HepG2 (cell line): ENCODE data around the gene MTRR. TPM values are rescaled to one million over a fixed set of nuclear protein-coding genes. Genes with fewer than 3 reads are reported as not detected.
A peak's percentile ranks its signal among the peaks of the same experiment; 100 is the strongest.

ENCODE experiments used
- ATAC-seq: fragments of 200-7000 bp; cut with Tn5 transposase; 3 replicates; pipeline ENCODE4 v1.9.1; 2020; ENCODE audit warnings: mild to moderate bottlenecking, moderate library complexity
- BruUV-seq: library from RNA; stranded (reverse); fragments of 400-500 nt; replicated peaks from 2 replicates; lab custom pipeline; 2021; lab: Mats Ljungman, UMichigan
- CTCF ChIA-PET: fragments of 300-600 bp; formaldehyde crosslinking; extraction: SDS; loops from one replicate; lab custom pipeline; 2021; ENCODE audit warnings: low total read pairs, inconsistent platforms, low intra/inter-chr PET ratio; lab: Yijun Ruan, JAX
- POLR2A ChIA-PET: fragments of 350-600 bp; sonication (Branson Sonifier 250); formaldehyde crosslinking; loops from one replicate; lab custom pipeline; 2020; ENCODE audit warnings: antibody characterized with exemption, inconsistent platforms; lab: Yijun Ruan, JAX
- DNase-seq: peaks from one replicate; pipeline ENCODE4 v3.0.0-alpha.2; 2015; ENCODE audit warnings: low spot score
- FAIRE-seq: peaks from 3 replicates; lab custom pipeline; 2011; peaks lifted over from hg19 to GRCh38; lab: Jason Lieb, UNC
- H2AFZ ChIP-seq: one replicate; pipeline ENCODE4 v1.6.1; 2011; ENCODE audit warnings: low read length, inconsistent platforms
- H3K27ac ChIP-seq: fragments of 300-600 bp; 3 replicates; pipeline ENCODE4 v1.8.0; 2011; ENCODE audit warnings: mixed run types, mild to moderate bottlenecking, mixed read lengths, low read length, inconsistent platforms; ENCODE audit not compliant: insufficient read depth; ENCODE audit errors: extremely low read length
- H3K27me3 ChIP-seq, 2 experiments: fragments of 200-600 bp in 1 of 2; 2 replicates in 1 of 2; 3 replicates in 1 of 2; pipeline versions ENCODE4 v1.6.0 to v1.8.0; 2011; ENCODE audit warnings: low read length in 2 of 2, mild to moderate bottlenecking in 2 of 2, moderate library complexity in 2 of 2, inconsistent platforms in 1 of 2; ENCODE audit not compliant: insufficient read depth in 2 of 2, control insufficient read depth in 1 of 2
- H3K36me3 ChIP-seq, 2 experiments: fragments of 200-600 bp in 1 of 2; replicated peaks in 1 of 2; 2 replicates in 1 of 2; 3 replicates in 1 of 2; pipeline versions ENCODE4 v1.5.1 to v1.8.0; 2011; ENCODE audit warnings: low read length in 2 of 2, inconsistent platforms in 1 of 2; ENCODE audit not compliant: insufficient read depth in 2 of 2, control insufficient read depth in 1 of 2
- H3K4me1 ChIP-seq: 2 replicates; pipeline ENCODE4 v1.5.1; 2012; ENCODE audit warnings: low read length, inconsistent platforms; ENCODE audit not compliant: insufficient read depth
- H3K4me2 ChIP-seq: 2 replicates; pipeline ENCODE4 v1.6.0; 2011; ENCODE audit warnings: low read depth, low read length, inconsistent platforms
- H3K4me3 ChIP-seq, 3 experiments: fragments of 200-600 bp in 1 of 3; sonication (generic), shearing (Covaris generic) in 1 of 3; replicated peaks in 1 of 3; 2 replicates each; pipeline ENCODE4 v1.5.1; 2011 to 2016; ENCODE audit warnings: low read length in 3 of 3, inconsistent platforms in 2 of 3, low read depth in 2 of 3, mild to moderate bottlenecking in 2 of 3, control low read depth in 1 of 3, mixed read lengths in 1 of 3; ENCODE audit not compliant: insufficient read depth in 1 of 3
- H3K79me2 ChIP-seq: one replicate; pipeline ENCODE4 v1.6.1; 2011; ENCODE audit warnings: low read length, inconsistent platforms; ENCODE audit not compliant: insufficient read depth
- H3K9ac ChIP-seq: 2 replicates; pipeline ENCODE4 v1.6.0; 2011; ENCODE audit warnings: mild to moderate bottlenecking, low read depth, low read length, inconsistent platforms; ENCODE audit not compliant: insufficient read depth
- H3K9me3 ChIP-seq: 2 replicates; pipeline ENCODE4 v1.5.1; 2012; ENCODE audit warnings: mild to moderate bottlenecking, low read length
- H4K20me1 ChIP-seq: 2 replicates; pipeline ENCODE4 v1.6.0; 2011; ENCODE audit warnings: inconsistent platforms, mild to moderate bottlenecking, low read length, moderate library complexity; ENCODE audit not compliant: insufficient read depth
- ADNP ChIP-seq: sonication (generic); formaldehyde crosslinking; IDR thresholded peaks from 2 replicates; pipeline ENCODE4 v1.4.0; 2020; ENCODE audit warnings: missing genetic modification reagents
- CREB1 ChIP-seq, 2 experiments: fragments of 450-650 bp in 1 of 2; IDR thresholded peaks; 2 replicates each; pipeline ENCODE4 v1.6.1; 2016 to 2017; ENCODE audit warnings: control low read depth in 1 of 2, mild to moderate bottlenecking in 1 of 2, missing compliant biosample characterization in 1 of 2, missing genetic modification characterization in 1 of 2
- EP300 ChIP-seq, 3 experiments: sonication (generic) in 1 of 3; formaldehyde crosslinking in 1 of 3; IDR thresholded peaks; 2 replicates each; pipeline versions ENCODE4 v1.5.1 to v1.6.1; 2011 to 2020; ENCODE audit warnings: low read depth in 2 of 3, low read length in 2 of 3, borderline replicate concordance in 1 of 3, improper control_type of control experiment in 1 of 3, mild to moderate bottlenecking in 1 of 3, missing genetic modification reagents in 1 of 3, moderate library complexity in 1 of 3
- GATAD2A ChIP-seq: IDR thresholded peaks from 2 replicates; pipeline ENCODE4 v1.6.1; 2016
- STAG1 ChIP-seq: sonication (generic); formaldehyde crosslinking; IDR thresholded peaks from 2 replicates; pipeline ENCODE4 v1.4.0; 2020; ENCODE audit warnings: missing genetic modification reagents
- ZNF232 ChIP-seq: sonication (generic); formaldehyde crosslinking; IDR thresholded peaks from 2 replicates; pipeline ENCODE4 v1.4.0; 2020; ENCODE audit warnings: missing genetic modification reagents, borderline replicate concordance
- ZNF354B ChIP-seq: sonication (generic); formaldehyde crosslinking; IDR thresholded peaks from 2 replicates; pipeline ENCODE4 v1.8.0; 2022; ENCODE audit warnings: mild to moderate bottlenecking, missing genetic modification reagents
- ZNF614 ChIP-seq: IDR thresholded peaks from 2 replicates; pipeline ENCODE4 v1.6.1; 2018; ENCODE audit warnings: missing biosample characterization, missing genetic modification reagents, inconsistent platforms, borderline replicate concordance
- ZNF782 ChIP-seq: sonication (generic); formaldehyde crosslinking; IDR thresholded peaks from 2 replicates; pipeline ENCODE4 v1.4.0; 2020; ENCODE audit warnings: missing genetic modification reagents, mild to moderate bottlenecking, borderline replicate concordance
- WGBS: methylation state at CpG from one replicate; pipeline ENCODE4 v1.1.6; 2017; ENCODE audit warnings: low lambda C conversion rate; 5-methylcytosine and 5-hydroxymethylcytosine counted together
- in situ Hi-C: cut with HindIII; loops from 2 replicates; pipeline ENCODE4 v1.10.0; 2017; ENCODE audit warnings: low pct_unique_long_range_greater_than_20kb; ENCODE audit not compliant: extremely low pct_ligation_motif_present
- intact Hi-C: fragments of 100-400 bp; cut with micrococcal nuclease; formaldehyde crosslinking; loops from one replicate; pipeline ENCODE4 v1.10.0; 2022; ENCODE audit not compliant: unreplicated experiment
- polyA plus RNA-seq, 8 experiments: library from polyadenylated mRNA; depleted of rRNA in 3 of 8; stranded (reverse) in 7 of 8; unstranded in 1 of 8; fragments of >200 nt; fragmentation: Illumina TruSeq in 4 of 8; extraction: Trizol in 4 of 8; gene quantifications; 2 replicates each; pipeline versions ENCODE4 v1.2.1 to v1.2.3, GENCODE V29; 2011 to 2016; ENCODE audit warnings: low read depth in 4 of 8, missing spikeins in 1 of 8, mixed read lengths in 1 of 8; ENCODE audit not compliant: insufficient read depth in 1 of 8
- total RNA-seq, 5 experiments: library from RNA; depleted of rRNA; stranded (reverse); fragments of >200 nt; fragmentation: Illumina TruSeq; extraction: Trizol; gene quantifications; 2 replicates each; pipeline ENCODE4 v1.2.3, GENCODE V29; 2016; ENCODE audit warnings: low read depth in 1 of 5
- TF ChIP-seq, protein P1 (sequence below): sonication (generic); formaldehyde crosslinking; IDR thresholded peaks from 2 replicates; pipeline ENCODE4 v1.8.1; 2023; ENCODE audit warnings: mild to moderate bottlenecking, missing genetic modification reagents, borderline replicate concordance
- TF ChIP-seq, protein P2 (sequence below): sonication (generic); formaldehyde crosslinking; IDR thresholded peaks from 2 replicates; pipeline ENCODE4 v1.9.0; 2021; ENCODE audit warnings: missing genetic modification reagents, mild to moderate bottlenecking, borderline replicate concordance
- TF ChIP-seq, protein P3 (sequence below): IDR thresholded peaks from 2 replicates; pipeline ENCODE4 v1.6.1; 2012; ENCODE audit warnings: low read depth, low read length, improper control_type of control experiment
- TF ChIP-seq, protein P4 (sequence below): sonication (generic); formaldehyde crosslinking; IDR thresholded peaks from 2 replicates; pipeline ENCODE4 v1.4.0; 2020; ENCODE audit warnings: missing genetic modification reagents

MTRR gene
- total and polyA plus RNA-seq, 2 of the 13 experiments (the other 11 are each of a cell fraction or from before 2014, with no cell fraction given) = 39.2 to 59.2 TPM

DNA sequence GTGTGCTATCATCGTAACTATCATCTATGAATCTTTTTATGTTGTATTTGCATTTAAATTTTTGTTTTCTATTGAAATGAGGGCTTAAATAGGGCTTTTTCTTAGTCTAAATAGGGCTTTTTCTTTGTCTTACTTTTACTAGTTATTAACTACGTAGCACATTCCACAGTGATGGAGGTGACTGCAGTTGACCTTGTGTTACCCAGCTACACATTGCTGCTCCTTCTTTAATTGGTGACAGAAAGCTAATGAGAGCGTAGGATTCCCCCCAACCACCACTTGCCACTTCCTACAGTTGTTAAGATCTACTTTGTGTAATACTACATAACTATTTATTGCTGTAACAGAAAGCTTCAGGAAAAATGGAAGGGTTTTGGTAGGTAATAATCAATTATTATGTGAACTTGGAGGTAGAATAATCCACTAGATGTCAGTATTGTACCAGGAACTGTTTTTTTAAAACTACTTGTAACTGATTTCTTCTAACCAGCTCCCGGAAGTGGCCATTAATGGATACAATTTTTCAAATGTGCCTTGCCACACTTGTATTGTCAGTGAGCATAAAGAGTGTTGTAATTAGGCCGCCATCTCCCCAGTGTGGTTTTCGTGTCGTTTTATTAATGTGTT is 18.0 kb downstream of the MTRR start:
- peaks cover 25 to 76% of the 10 kb centered on the region in 2 experiments for H3K36me3 ChIP-seq
- POLR2A ChIA-PET = interaction anchor here (1.0 kb wide), 1 partner anchor 19 kb away, joined by 3 read pairs; the partner anchor contains the start of genes FASTKD3 and MTRR
- FAIRE-seq (no peak), ATAC-seq (peak; percentile 35; the same call in 1 of the 3 replicates), DNase-seq (peak; percentile 20)
- no peak overlapping the region for H3K4me2 ChIP-seq
- H3K9me3 ChIP-seq = no peaks in the 10 kb centered on the region
- 90% methylated on average over 7 of the region's 7 CpGs for WGBS
- BruUV-seq = no TSS peak
- intact Hi-C loops (loop anchor here (5.0 kb wide), 1 partner anchor 1320 kb away; no protein-coding TSS in a partner anchor), in situ Hi-C loops (no loop called here)
- CTCF ChIA-PET = interaction anchor here (0.7 kb wide), 1 partner anchor 41 kb away, joined by 3 read pairs; no protein-coding TSS in a partner anchor
- H4K20me1 ChIP-seq = no peaks in the 10 kb centered on the region
- H3K4me3 ChIP-seq = no peak overlapping the region
- peaks cover 3% of the 10 kb centered on the region for H3K79me2 ChIP-seq
- no peak overlapping the region for H2AFZ ChIP-seq
- H3K27ac ChIP-seq = no peak overlapping the region
- no peaks in the 10 kb centered on the region for H3K27me3 ChIP-seq
- H3K4me1 ChIP-seq = no peaks in the 10 kb centered on the region
- no peak overlapping the region for H3K9ac ChIP-seq
- TF ChIP-seq STAG1 (CRISPR knock-in tag) (peak; percentile 43), ZNF232 (no peak), ZNF782 (CRISPR knock-in tag) (no peak), ZNF354B (no peak), CREB1 (IDR thresholded peaks at IDR 0.05) (no peak), CREB1 (CRISPR knock-in tag; IDR thresholded peaks at IDR 0.05) (no peak), ZNF614 (CRISPR knock-in tag) (no peak), EP300 (IDR thresholded peaks at IDR 0.05; ENCODE audit: low read depth in 2 of 2, low read length in 2 of 2) (no peak), EP300 (CRISPR knock-in tag; IDR thresholded peaks at IDR 0.05; ENCODE audit: borderline replicate concordance) (no peak), ADNP (CRISPR knock-in tag) (no peak), GATAD2A (CRISPR knock-in tag) (no peak)
- TF ChIP-seq, protein P1, sequence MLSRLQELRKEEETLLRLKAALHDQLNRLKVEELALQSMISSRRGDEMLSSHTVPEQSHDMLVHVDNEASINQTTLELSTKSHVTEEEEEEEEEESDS (CRISPR knock-in tag) = no peak
- TF ChIP-seq, protein P2, sequence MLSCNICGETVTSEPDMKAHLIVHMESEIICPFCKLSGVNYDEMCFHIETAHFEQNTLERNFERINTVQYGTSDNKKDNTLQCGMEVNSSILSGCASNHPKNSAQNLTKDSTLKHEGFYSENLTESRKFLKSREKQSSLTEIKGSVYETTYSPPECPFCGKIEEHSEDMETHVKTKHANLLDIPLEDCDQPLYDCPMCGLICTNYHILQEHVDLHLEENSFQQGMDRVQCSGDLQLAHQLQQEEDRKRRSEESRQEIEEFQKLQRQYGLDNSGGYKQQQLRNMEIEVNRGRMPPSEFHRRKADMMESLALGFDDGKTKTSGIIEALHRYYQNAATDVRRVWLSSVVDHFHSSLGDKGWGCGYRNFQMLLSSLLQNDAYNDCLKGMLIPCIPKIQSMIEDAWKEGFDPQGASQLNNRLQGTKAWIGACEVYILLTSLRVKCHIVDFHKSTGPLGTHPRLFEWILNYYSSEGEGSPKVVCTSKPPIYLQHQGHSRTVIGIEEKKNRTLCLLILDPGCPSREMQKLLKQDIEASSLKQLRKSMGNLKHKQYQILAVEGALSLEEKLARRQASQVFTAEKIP (CRISPR knock-in tag) = no peak
- TF ChIP-seq, protein P3, sequence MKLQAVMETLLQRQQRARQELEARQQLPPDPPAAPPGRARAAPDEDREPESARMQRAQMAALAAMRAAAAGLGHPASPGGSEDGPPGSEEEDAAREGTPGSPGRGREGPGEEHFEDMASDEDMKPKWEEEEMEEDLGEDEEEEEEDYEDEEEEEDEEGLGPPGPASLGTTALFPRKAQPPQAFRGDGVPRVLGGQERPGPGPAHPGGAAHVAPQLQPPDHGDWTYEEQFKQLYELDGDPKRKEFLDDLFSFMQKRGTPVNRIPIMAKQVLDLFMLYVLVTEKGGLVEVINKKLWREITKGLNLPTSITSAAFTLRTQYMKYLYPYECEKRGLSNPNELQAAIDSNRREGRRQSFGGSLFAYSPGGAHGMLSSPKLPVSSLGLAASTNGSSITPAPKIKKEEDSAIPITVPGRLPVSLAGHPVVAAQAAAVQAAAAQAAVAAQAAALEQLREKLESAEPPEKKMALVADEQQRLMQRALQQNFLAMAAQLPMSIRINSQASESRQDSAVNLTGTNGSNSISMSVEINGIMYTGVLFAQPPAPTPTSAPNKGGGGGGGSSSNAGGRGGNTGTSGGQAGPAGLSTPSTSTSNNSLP = 0 out of 2 replicates have a peak, but pooled peaks have one; percentile 22
- TF ChIP-seq, protein P4, sequence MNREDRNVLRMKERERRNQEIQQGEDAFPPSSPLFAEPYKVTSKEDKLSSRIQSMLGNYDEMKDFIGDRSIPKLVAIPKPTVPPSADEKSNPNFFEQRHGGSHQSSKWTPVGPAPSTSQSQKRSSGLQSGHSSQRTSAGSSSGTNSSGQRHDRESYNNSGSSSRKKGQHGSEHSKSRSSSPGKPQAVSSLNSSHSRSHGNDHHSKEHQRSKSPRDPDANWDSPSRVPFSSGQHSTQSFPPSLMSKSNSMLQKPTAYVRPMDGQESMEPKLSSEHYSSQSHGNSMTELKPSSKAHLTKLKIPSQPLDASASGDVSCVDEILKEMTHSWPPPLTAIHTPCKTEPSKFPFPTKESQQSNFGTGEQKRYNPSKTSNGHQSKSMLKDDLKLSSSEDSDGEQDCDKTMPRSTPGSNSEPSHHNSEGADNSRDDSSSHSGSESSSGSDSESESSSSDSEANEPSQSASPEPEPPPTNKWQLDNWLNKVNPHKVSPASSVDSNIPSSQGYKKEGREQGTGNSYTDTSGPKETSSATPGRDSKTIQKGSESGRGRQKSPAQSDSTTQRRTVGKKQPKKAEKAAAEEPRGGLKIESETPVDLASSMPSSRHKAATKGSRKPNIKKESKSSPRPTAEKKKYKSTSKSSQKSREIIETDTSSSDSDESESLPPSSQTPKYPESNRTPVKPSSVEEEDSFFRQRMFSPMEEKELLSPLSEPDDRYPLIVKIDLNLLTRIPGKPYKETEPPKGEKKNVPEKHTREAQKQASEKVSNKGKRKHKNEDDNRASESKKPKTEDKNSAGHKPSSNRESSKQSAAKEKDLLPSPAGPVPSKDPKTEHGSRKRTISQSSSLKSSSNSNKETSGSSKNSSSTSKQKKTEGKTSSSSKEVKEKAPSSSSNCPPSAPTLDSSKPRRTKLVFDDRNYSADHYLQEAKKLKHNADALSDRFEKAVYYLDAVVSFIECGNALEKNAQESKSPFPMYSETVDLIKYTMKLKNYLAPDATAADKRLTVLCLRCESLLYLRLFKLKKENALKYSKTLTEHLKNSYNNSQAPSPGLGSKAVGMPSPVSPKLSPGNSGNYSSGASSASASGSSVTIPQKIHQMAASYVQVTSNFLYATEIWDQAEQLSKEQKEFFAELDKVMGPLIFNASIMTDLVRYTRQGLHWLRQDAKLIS (CRISPR knock-in tag) = no peak
